ENCODE data around the gene LAMTOR3. TPM values are rescaled to one million over a fixed set of nuclear protein-coding genes. Genes with fewer than 3 reads are reported as not detected.
"Not testable (repeated sequence)": the region's sequence is repeated elsewhere in the genome, so short reads cannot be mapped to it uniquely, and the experiment has no call there.

LAMTOR3 gene
- total and polyA plus RNA-seq, 10 donors, result 22.4 to 52.6 (median 37.9) TPM

GRCh38 chr4:99833756-99834155 lies 60.5 kb downstream of the LAMTOR3 start:
- Histone ChIP-seq H3K27ac (no peak overlapping the region), H3K27me3 (replicated peaks in 1 of 7) (no peaks in the 10 kb centered on the region), H3K4me1 (peaks cover 0 to 8% (median 0%) of the 10 kb centered on the region in 6 donors), H3K9me3 (no peaks in the 10 kb centered on the region), H3K36me3 (peaks cover 0 to 43% (median 18%) of the 10 kb centered on the region in 6 donors), H3K4me3 (no peak overlapping the region)
- TF ChIP-seq POLR2AphosphoS5 (IDR thresholded peaks at IDR 0.05) (no peak), CTCF (IDR thresholded peaks at IDR 0.05 in 8 of 11, conservative IDR thresholded peaks at IDR 0.05 in 3 of 11) (no peak), POLR2A (IDR thresholded peaks at IDR 0.05) (no peak)
- intact Hi-C loops (cut with DNase I; ENCODE audit: low total_unique reads), result no loop called here
- 83 to 95% (median 87%) methylated on average over 5 of the region's 5 CpGs for whole genome bisulfite sequencing, 5 donors
- DNase-seq, result no peak

GRCh38 chr4:99832758-99833157 lies 61.5 kb downstream of the LAMTOR3 start:
- intact Hi-C loops (cut with DNase I; ENCODE audit: low total_unique reads), result no loop called here
- no peaks in the 10 kb centered on the region for H3K9me3 ChIP-seq
- peaks cover 0 to 18% (median under 1%) of the 10 kb centered on the region in 6 donors for H3K4me1 ChIP-seq
- H3K27ac ChIP-seq, result no peak overlapping the region
- H3K27me3 ChIP-seq (replicated peaks in 1 of 7), result no peaks in the 10 kb centered on the region
- DNase-seq, result no peak
- TF ChIP-seq POLR2AphosphoS5 (IDR thresholded peaks at IDR 0.05) (no peak), CTCF (IDR thresholded peaks at IDR 0.05 in 8 of 11, conservative IDR thresholded peaks at IDR 0.05 in 3 of 11) (no peak), POLR2A (IDR thresholded peaks at IDR 0.05) (no peak)
- WGBS, 5 donors, result 75 to 88% (median 87%) methylated on average over 3 of the region's 3 CpGs
- H3K36me3 ChIP-seq, result peaks cover 0 to 33% (median 18%) of the 10 kb centered on the region in 6 donors
- no peak overlapping the region for H3K4me3 ChIP-seq

- Histone ChIP-seq H3K4me3 (no peak overlapping the region), H3K27me3 (replicated peaks in 1 of 7) (no peaks in the 10 kb centered on the region), H3K4me1 (peaks cover 0 to 22% (median 5%) of the 10 kb centered on the region in 6 donors), H3K36me3 (peaks cover 0 to 28% (median 17%) of the 10 kb centered on the region in 6 donors), H3K27ac (no peak overlapping the region), H3K9me3 (no peaks in the 10 kb centered on the region)
- no peak for TF ChIP-seq POLR2AphosphoS5 (IDR thresholded peaks at IDR 0.05)
- no peak for TF ChIP-seq CTCF (IDR thresholded peaks at IDR 0.05 in 8 of 11, conservative IDR thresholded peaks at IDR 0.05 in 3 of 11)
- no peak for TF ChIP-seq POLR2A (IDR thresholded peaks at IDR 0.05)
- intact Hi-C loops (cut with DNase I; ENCODE audit: low total_unique reads), result no loop called here
- DNase-seq, result no peak
Observed at GRCh38 chr4:99832321-99832720, 61.9 kb downstream of the LAMTOR3 start.

GRCh38 chr4:99830051-99830450 lies 64.2 kb downstream of the LAMTOR3 start:
- 81 to 93% (median 92%) methylated on average over 5 of the region's 5 CpGs for WGBS, 5 donors
- H3K27ac ChIP-seq; DNase-seq; H3K4me3 ChIP-seq; H3K9me3 ChIP-seq; H3K27me3 ChIP-seq (replicated peaks in 1 of 7); intact Hi-C loops (cut with DNase I; ENCODE audit: low total_unique reads): not testable (repeated sequence)
- peaks cover 0 to 12% (median 0%) of the 10 kb centered on the region in 6 donors for H3K36me3 ChIP-seq
- peaks cover 0 to 45% (median 11%) of the 10 kb centered on the region in 6 donors for H3K4me1 ChIP-seq

- Histone ChIP-seq H3K9me3 (no peaks in the 10 kb centered on the region), H3K27me3 (replicated peaks in 1 of 7) (no peaks in the 10 kb centered on the region), H3K27ac (no peak overlapping the region), H3K36me3 (peaks cover 0 to 10% (median 0%) of the 10 kb centered on the region in 6 donors), H3K4me3 (no peak overlapping the region), H3K4me1 (peaks cover 0 to 60% (median 15%) of the 10 kb centered on the region in 6 donors)
- intact Hi-C loops (cut with DNase I; ENCODE audit: low total_unique reads), result no loop called here
- 61 to 74% (median 68%) methylated on average over 1 of the region's 1 CpG for WGBS, 5 donors
- no peak for DNase-seq
- TF ChIP-seq CTCF (IDR thresholded peaks at IDR 0.05 in 8 of 11, conservative IDR thresholded peaks at IDR 0.05 in 3 of 11) (no peak), POLR2AphosphoS5 (IDR thresholded peaks at IDR 0.05) (no peak), POLR2A (IDR thresholded peaks at IDR 0.05) (no peak)
Observed at GRCh38 chr4:99828477-99828876, 65.8 kb downstream of the LAMTOR3 start.

All from spleen (tissue), 11 donors.